ENCODE results near the gene CDH2. TPM values are rescaled to one million over a fixed set of nuclear protein-coding genes. Genes with fewer than 3 reads are reported as not detected.
A peak's percentile ranks its signal among the peaks of the same experiment; 100 is the strongest.

CDH2 gene
- total and polyA plus RNA-seq, 2 experiments from 2014 or later, result 14.7 to 36.9 TPM

DNA sequence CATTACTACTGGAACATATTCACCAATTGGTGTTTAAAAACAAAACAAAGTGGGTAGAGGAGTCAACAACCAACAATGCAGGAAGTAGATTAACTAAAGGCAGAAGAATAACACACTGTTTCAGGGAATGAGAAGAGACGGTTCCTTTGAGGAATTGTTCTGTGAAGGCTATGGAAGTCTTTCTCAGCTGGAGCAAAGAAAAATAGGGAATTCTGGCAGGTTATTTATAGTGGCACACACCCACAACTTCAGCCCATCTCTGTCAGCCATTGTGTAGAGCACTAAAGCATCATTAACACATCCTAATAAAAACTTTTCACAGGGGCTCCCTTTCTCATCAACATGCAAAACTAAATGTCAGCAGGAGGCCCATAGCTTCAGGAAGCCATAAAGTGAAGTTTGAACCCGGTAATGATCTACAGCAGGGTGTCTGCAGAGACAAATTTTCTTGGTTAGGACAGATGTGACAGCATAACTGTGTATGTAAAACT is 113.6 kb downstream of the CDH2 start:
- H3K36me3 Mint-ChIP-seq (ENCODE audit: low read depth), result no peaks in the 10 kb centered on the region
- no peak overlapping the region for H3K27ac ChIP-seq (ENCODE audit: low read depth)
- H3K4me3 Mint-ChIP-seq, result no peak overlapping the region

More for the DNA sequence above, 113.6 kb downstream of the CDH2 start:
- peaks cover 4% of the 10 kb centered on the region; the same call in 1 of the 2 replicates for H3K36me3 ChIP-seq (ENCODE audit: insufficient read depth)
- H3K4me1 Mint-ChIP-seq, result peaks cover 19% of the 10 kb centered on the region
- no peaks in the 10 kb centered on the region; the same call in 1 of the 3 replicates for H3K9me3 Mint-ChIP-seq
- no peak for DNase-seq (ENCODE audit: low spot score)
- no peaks in the 10 kb centered on the region for H4K20me1 ChIP-seq (replicated peaks; ENCODE audit: insufficient read depth)
- H3K27me3 Mint-ChIP-seq (ENCODE audit: insufficient read depth, low read depth, poor library complexity), result no peaks in the 10 kb centered on the region
- H3K27me3 ChIP-seq (ENCODE audit: insufficient read depth), result no peaks in the 10 kb centered on the region
- no peak overlapping the region for H3K27ac Mint-ChIP-seq
- no peaks in the 10 kb centered on the region for H3F3A ChIP-seq (replicated peaks; ENCODE audit: low read depth)
- no peak overlapping the region for H2AFZ ChIP-seq
- no peaks in the 10 kb centered on the region for H3K9me2 ChIP-seq (ENCODE audit: insufficient read depth)
- TF ChIP-seq, protein P1, sequence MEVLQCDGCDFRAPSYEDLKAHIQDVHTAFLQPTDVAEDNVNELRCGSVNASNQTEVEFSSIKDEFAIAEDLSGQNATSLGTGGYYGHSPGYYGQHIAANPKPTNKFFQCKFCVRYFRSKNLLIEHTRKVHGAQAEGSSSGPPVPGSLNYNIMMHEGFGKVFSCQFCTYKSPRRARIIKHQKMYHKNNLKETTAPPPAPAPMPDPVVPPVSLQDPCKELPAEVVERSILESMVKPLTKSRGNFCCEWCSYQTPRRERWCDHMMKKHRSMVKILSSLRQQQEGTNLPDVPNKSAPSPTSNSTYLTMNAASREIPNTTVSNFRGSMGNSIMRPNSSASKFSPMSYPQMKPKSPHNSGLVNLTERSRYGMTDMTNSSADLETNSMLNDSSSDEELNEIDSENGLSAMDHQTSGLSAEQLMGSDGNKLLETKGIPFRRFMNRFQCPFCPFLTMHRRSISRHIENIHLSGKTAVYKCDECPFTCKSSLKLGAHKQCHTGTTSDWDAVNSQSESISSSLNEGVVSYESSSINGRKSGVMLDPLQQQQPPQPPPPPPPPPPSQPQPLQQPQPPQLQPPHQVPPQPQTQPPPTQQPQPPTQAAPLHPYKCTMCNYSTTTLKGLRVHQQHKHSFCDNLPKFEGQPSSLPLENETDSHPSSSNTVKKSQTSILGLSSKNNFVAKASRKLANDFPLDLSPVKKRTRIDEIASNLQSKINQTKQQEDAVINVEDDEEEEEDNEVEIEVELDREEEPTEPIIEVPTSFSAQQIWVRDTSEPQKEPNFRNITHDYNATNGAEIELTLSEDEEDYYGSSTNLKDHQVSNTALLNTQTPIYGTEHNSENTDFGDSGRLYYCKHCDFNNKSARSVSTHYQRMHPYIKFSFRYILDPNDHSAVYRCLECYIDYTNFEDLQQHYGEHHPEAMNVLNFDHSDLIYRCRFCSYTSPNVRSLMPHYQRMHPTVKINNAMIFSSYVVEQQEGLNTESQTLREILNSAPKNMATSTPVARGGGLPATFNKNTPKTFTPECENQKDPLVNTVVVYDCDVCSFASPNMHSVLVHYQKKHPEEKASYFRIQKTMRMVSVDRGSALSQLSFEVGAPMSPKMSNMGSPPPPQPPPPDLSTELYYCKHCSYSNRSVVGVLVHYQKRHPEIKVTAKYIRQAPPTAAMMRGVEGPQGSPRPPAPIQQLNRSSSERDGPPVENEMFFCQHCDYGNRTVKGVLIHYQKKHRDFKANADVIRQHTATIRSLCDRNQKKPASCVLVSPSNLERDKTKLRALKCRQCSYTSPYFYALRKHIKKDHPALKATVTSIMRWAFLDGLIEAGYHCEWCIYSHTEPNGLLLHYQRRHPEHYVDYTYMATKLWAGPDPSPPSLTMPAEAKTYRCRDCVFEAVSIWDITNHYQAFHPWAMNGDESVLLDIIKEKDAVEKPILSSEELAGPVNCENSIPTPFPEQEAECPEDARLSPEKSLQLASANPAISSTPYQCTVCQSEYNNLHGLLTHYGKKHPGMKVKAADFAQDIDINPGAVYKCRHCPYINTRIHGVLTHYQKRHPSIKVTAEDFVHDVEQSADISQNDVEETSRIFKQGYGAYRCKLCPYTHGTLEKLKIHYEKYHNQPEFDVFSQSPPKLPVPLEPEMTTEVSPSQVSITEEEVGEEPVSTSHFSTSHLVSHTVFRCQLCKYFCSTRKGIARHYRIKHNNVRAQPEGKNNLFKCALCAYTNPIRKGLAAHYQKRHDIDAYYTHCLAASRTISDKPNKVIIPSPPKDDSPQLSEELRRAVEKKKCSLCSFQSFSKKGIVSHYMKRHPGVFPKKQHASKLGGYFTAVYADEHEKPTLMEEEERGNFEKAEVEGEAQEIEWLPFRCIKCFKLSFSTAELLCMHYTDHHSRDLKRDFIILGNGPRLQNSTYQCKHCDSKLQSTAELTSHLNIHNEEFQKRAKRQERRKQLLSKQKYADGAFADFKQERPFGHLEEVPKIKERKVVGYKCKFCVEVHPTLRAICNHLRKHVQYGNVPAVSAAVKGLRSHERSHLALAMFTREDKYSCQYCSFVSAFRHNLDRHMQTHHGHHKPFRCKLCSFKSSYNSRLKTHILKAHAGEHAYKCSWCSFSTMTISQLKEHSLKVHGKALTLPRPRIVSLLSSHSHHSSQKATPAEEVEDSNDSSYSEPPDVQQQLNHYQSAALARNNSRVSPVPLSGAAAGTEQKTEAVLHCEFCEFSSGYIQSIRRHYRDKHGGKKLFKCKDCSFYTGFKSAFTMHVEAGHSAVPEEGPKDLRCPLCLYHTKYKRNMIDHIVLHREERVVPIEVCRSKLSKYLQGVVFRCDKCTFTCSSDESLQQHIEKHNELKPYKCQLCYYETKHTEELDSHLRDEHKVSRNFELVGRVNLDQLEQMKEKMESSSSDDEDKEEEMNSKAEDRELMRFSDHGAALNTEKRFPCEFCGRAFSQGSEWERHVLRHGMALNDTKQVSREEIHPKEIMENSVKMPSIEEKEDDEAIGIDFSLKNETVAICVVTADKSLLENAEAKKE (CRISPR knock-in tag; IDR thresholded peaks at IDR 0.05), result no peak
- no peak for TF ChIP-seq EZH2 (IDR thresholded peaks at IDR 0.05; ENCODE audit: low read depth, unreplicated experiment)
- TF ChIP-seq EZH2phosphoT487 (IDR thresholded peaks at IDR 0.05; ENCODE audit: unreplicated experiment), result no peak
- H3K4me3 ChIP-seq, result no peak overlapping the region
- peak overlapping the region; percentile 32 for H3K4me2 ChIP-seq
- H3K79me2 ChIP-seq (replicated peaks; ENCODE audit: insufficient read depth), result peaks cover 4% of the 10 kb centered on the region; the same call in 1 of the 2 replicates
- H3K4me1 ChIP-seq (ENCODE audit: insufficient read depth), result peaks cover 8% of the 10 kb centered on the region
- no peak for ATAC-seq
